NCI-H146 (cell line): ENCODE results near the gene CCDC77.
A peak's percentile ranks its signal among the peaks of the same experiment; 100 is the strongest.

Experiments
- DNase-seq: peaks from one replicate; lab custom pipeline; 2025; lab: John Stamatoyannopoulos, UW

CCDC77 gene

GRCh38 chr12:452667-453210 is 51.3 kb downstream of the CCDC77 start:
- DNase-seq, result peak; percentile 50

- DNase-seq, result no peak
These were observed 53.4 kb downstream of the CCDC77 start for GRCh38 chr12:454833-455232.

- DNase-seq, result no peak
These were observed 54.4 kb downstream of the CCDC77 start for GRCh38 chr12:455821-456220.

GRCh38 chr12:457676-458075 is 56.2 kb downstream of the CCDC77 start:
- DNase-seq, result no peak

- DNase-seq, result no peak
These were observed 57.6 kb downstream of the CCDC77 start for GRCh38 chr12:459050-459429.

- DNase-seq, result peak; percentile 87
These were observed 58.2 kb downstream of the CCDC77 start, which contains the start of gene B4GALNT3 for GRCh38 chr12:459430-460258. TSS of gene B4GALNT3 (plus strand) at chr12:459939. CDS start at chr12:460377, 438 bp downstream.

GRCh38 chr12:460261-461230 is 59.1 kb downstream of the CCDC77 start:
- DNase-seq, result peak; percentile 63

GRCh38 chr12:461425-461824 is 60.0 kb downstream of the CCDC77 start:
- DNase-seq, result no peak

- peak; percentile 14 for DNase-seq
These were observed 61.7 kb downstream of the CCDC77 start for GRCh38 chr12:462936-463705.

GRCh38 chr12:464484-465267 is 63.2 kb downstream of the CCDC77 start:
- DNase-seq, result no peak

GRCh38 chr12:466039-466438 is 64.6 kb downstream of the CCDC77 start:
- no peak for DNase-seq

- no peak for DNase-seq
These were observed 65.3 kb downstream of the CCDC77 start for GRCh38 chr12:466762-467161.

GRCh38 chr12:467591-467990 is 66.1 kb downstream of the CCDC77 start:
- DNase-seq, result no peak

- DNase-seq, result no peak
These were observed 67.4 kb downstream of the CCDC77 start for GRCh38 chr12:468671-469389.

- no peak for DNase-seq
These were observed 68.7 kb downstream of the CCDC77 start for GRCh38 chr12:470133-470532.

GRCh38 chr12:473198-473597 is 71.8 kb downstream of the CCDC77 start:
- no peak for DNase-seq

GRCh38 chr12:473863-474577 is 72.6 kb downstream of the CCDC77 start:
- no peak for DNase-seq

- no peak for DNase-seq
These were observed 73.8 kb downstream of the CCDC77 start for GRCh38 chr12:475286-475685.

- DNase-seq, result no peak
These were observed 77.7 kb downstream of the CCDC77 start for GRCh38 chr12:479161-479560.
